K562 (cell line): ENCODE results near the gene OR4D2. TPM values are rescaled to one million over a fixed set of nuclear protein-coding genes. Genes with fewer than 3 reads are reported as not detected.

Experiments
- C11orf30 ChIP-seq: fragments of 450-650 bp; IDR thresholded peaks from 2 replicates; pipeline ENCODE4 v1.6.1; 2016; ENCODE audit warnings: low read depth, mild to moderate bottlenecking
- EZH2 ChIP-seq: IDR thresholded peaks from 2 replicates; pipeline ENCODE4 v1.6.1; 2012; ENCODE audit warnings: low read depth, mild to moderate bottlenecking, inconsistent platforms, low read length, borderline replicate concordance
- FOXA1 ChIP-seq: fragments of 450-650 bp; IDR thresholded peaks from 2 replicates; pipeline ENCODE4 v1.6.1; 2016; ENCODE audit warnings: mild to moderate bottlenecking, borderline replicate concordance
- HNRNPUL1 ChIP-seq: fragments of 200-400 bp; formaldehyde crosslinking; IDR thresholded peaks from 2 replicates; pipeline ENCODE4 v1.6.1; 2017; ENCODE audit warnings: low read length
- IRF2 ChIP-seq: sonication (generic); formaldehyde crosslinking; IDR thresholded peaks from 2 replicates; pipeline ENCODE4 v1.8.1; 2022; ENCODE audit warnings: mild to moderate bottlenecking, missing genetic modification reagents
- MAFF ChIP-seq: IDR thresholded peaks from 2 replicates; pipeline ENCODE4 v1.6.1; 2012; ENCODE audit warnings: low read length, improper control_type of control experiment
- NR2C2 ChIP-seq, 2 experiments: fragments of 200-800 bp in 1 of 2; sonication (Bioruptor generic) in 1 of 2; sonication (generic) in 1 of 2; formaldehyde crosslinking in 1 of 2; IDR thresholded peaks; 2 replicates each; pipeline versions ENCODE4 v1.6.1 to v1.8.0; 2016 to 2022; ENCODE audit warnings: mild to moderate bottlenecking in 1 of 2, missing compliant biosample characterization in 1 of 2, missing genetic modification characterization in 1 of 2, missing genetic modification reagents in 1 of 2
- RBFOX2 ChIP-seq: fragments of 200-400 bp; formaldehyde crosslinking; IDR thresholded peaks from 2 replicates; pipeline ENCODE4 v1.6.1; 2017; ENCODE audit warnings: low read depth, mild to moderate bottlenecking, low read length, moderate library complexity
- REST ChIP-seq, 2 experiments: fragments of 450-650 bp; formaldehyde crosslinking in 1 of 2; IDR thresholded peaks; 2 replicates each; pipeline versions ENCODE4 v1.4.0 to v1.6.1; 2014 to 2020; ENCODE audit warnings: mild to moderate bottlenecking in 2 of 2, borderline replicate concordance in 1 of 2, low read depth in 1 of 2
- TEAD1 ChIP-seq, 2 experiments: fragments of 450-650 bp in 1 of 2; sonication (generic) in 1 of 2; formaldehyde crosslinking; IDR thresholded peaks; 2 replicates each; pipeline versions ENCODE4 v1.4.0 to v1.8.0; 2020 to 2022; ENCODE audit warnings: mild to moderate bottlenecking in 2 of 2, missing genetic modification reagents in 1 of 2
- TOE1 ChIP-seq, 2 experiments: fragments of 450-650 bp in 1 of 2; sonication (generic) in 1 of 2; formaldehyde crosslinking in 1 of 2; IDR thresholded peaks; 2 replicates each; pipeline versions ENCODE4 v1.7.1 to v1.8.0; 2016 to 2022; ENCODE audit warnings: borderline replicate concordance in 2 of 2, mild to moderate bottlenecking in 2 of 2, antibody characterized with exemption in 1 of 2, inconsistent platforms in 1 of 2, low read depth in 1 of 2, missing genetic modification reagents in 1 of 2, moderate library complexity in 1 of 2
- ZBTB49 ChIP-seq: sonication (generic); formaldehyde crosslinking; IDR thresholded peaks from 2 replicates; pipeline ENCODE4 v1.8.0; 2022; ENCODE audit warnings: missing genetic modification reagents, mild to moderate bottlenecking, borderline replicate concordance
- ZNF280A ChIP-seq: fragments of 450-650 bp; IDR thresholded peaks from 2 replicates; pipeline ENCODE4 v1.6.1; 2018; ENCODE audit warnings: mild to moderate bottlenecking, low read depth; ENCODE audit not compliant: partially characterized antibody
- polyA plus RNA-seq, 8 experiments: library from polyadenylated mRNA; depleted of rRNA in 4 of 8; stranded (reverse) in 5 of 8; unstranded in 3 of 8; fragments of >200 nt; fragmentation: Nextera tagmentation in 2 of 8; fragmentation: Illumina TruSeq in 1 of 8; extraction: Ambion mirVana in 2 of 8; extraction: Trizol in 1 of 8; gene quantifications; 2 replicates each; pipeline versions ENCODE4 v1.2.1 to v1.2.3, GENCODE V29; 2011 to 2014; ENCODE audit warnings: inconsistent platforms in 1 of 8, missing spikeins in 1 of 8
- total RNA-seq, 7 experiments: library from RNA; depleted of rRNA in 6 of 7; stranded (reverse); fragments of >200 nt in 6 of 7; fragmentation: Illumina TruSeq in 2 of 7; extraction: Trizol in 2 of 7; gene quantifications; 2 replicates each; pipeline versions ENCODE4 v1.2.1 to v1.2.3, GENCODE V29; 2011 to 2021; ENCODE audit warnings: low replicate concordance in 1 of 7

The OR4D2 gene
- total and polyA plus RNA-seq, 9 of the 15 experiments (the other 6 are each of a cell fraction or from before 2014, with no cell fraction given): not detected

- TF ChIP-seq REST (IDR thresholded peaks at IDR 0.05; ENCODE audit: borderline replicate concordance) (0 out of 2 replicates have a peak, but pooled peaks have one; percentile 9), REST (CRISPR knock-in tag; IDR thresholded peaks at IDR 0.05; ENCODE audit: low read depth) (peak; percentile 12; the same call in 1 of the 2 replicates), NR2C2 (CRISPR knock-in tag; IDR thresholded peaks at IDR 0.05) (no peak), NR2C2 (tag; IDR thresholded peaks at IDR 0.05) (0 out of 2 replicates have a peak, but pooled peaks have one; percentile 20), TEAD1 (CRISPR knock-in tag; IDR thresholded peaks at IDR 0.05) (0 out of 4 replicates have a peak, but pooled peaks of 1 of the 2 experiments have one; percentile 6), RBFOX2 (no peak), HNRNPUL1 (no peak), ZNF280A (no peak), C11orf30 (peak; percentile 65), TOE1 (IDR thresholded peaks at IDR 0.05; ENCODE audit: borderline replicate concordance) (no peak), TOE1 (CRISPR knock-in tag; IDR thresholded peaks at IDR 0.05; ENCODE audit: borderline replicate concordance, low read depth) (peak; percentile 55; the same call in 1 of the 2 replicates), EZH2 (no peak), ZBTB49 (no peak), IRF2 (CRISPR knock-in tag) (no peak), MAFF (peak; percentile 30; the same call in 1 of the 2 replicates), FOXA1 (no peak)
Observed at GRCh38 chr17:58184308-58184985, 17.7 kb downstream of the OR4D2 start (continued).
